ENCODE data around the gene CACNA1E. TPM values are rescaled to one million over a fixed set of nuclear protein-coding genes. Genes with fewer than 3 reads are reported as not detected.

CACNA1E gene
- total RNA-seq, 2 donors from 2014 or later, result 1.7 to 2.2 TPM

DNA sequence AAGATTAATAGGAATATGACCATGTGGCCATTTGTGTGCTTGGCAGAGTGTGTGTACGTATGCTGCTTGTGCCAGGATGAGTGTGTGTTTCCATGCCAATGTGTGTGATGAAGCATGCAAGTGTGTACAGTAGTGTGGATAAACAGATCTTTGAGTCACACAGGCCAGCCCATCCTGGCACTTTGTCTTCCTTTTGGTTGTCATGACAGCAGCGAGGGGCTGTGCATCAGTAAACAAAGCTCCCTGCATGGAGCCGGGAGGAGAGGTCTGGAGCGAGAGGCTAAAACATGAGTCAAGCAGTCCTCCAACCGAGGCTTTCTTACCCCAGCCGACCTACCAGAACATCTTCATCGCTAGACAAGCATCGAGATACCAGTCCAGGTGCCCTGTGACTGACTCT is 221.2 kb downstream of the CACNA1E start:
- Histone ChIP-seq H3K36me3 (no peaks in the 10 kb centered on the region), H3K27me3 (no peaks in the 10 kb centered on the region), H3K9me3 (no peaks in the 10 kb centered on the region), H3K4me3 (no peak overlapping the region), H3K4me1 (no peaks in the 10 kb centered on the region), H3K27ac (no peak overlapping the region)
- no peak for DNase-seq (ENCODE audit: low spot score)
- TF ChIP-seq, protein P1, sequence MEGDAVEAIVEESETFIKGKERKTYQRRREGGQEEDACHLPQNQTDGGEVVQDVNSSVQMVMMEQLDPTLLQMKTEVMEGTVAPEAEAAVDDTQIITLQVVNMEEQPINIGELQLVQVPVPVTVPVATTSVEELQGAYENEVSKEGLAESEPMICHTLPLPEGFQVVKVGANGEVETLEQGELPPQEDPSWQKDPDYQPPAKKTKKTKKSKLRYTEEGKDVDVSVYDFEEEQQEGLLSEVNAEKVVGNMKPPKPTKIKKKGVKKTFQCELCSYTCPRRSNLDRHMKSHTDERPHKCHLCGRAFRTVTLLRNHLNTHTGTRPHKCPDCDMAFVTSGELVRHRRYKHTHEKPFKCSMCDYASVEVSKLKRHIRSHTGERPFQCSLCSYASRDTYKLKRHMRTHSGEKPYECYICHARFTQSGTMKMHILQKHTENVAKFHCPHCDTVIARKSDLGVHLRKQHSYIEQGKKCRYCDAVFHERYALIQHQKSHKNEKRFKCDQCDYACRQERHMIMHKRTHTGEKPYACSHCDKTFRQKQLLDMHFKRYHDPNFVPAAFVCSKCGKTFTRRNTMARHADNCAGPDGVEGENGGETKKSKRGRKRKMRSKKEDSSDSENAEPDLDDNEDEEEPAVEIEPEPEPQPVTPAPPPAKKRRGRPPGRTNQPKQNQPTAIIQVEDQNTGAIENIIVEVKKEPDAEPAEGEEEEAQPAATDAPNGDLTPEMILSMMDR (IDR thresholded peaks at IDR 0.05), result no peak

DNA sequence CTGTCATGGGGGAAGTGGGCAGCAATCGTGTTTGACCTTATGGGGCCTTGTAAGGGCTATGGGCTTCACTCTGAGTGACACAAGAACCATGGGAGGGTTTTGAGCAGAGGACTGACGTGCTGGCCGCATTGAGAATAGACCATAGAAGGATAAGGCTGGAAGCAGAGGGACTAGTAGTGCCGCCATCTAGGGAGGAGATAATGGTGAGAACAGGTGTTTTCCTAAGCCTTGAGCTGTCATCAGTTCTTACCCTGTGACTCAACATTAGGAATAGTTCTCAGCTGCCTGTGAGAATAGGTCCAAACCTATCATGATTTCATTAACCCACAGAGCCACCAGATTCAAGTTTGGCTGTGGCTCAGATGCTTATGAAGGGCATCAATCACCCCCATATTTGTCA is 228.5 kb downstream of the CACNA1E start:
- H3K27ac ChIP-seq, result no peak overlapping the region
- DNase-seq (ENCODE audit: low spot score), result no peak
- H3K9me3 ChIP-seq, result no peaks in the 10 kb centered on the region
- H3K4me1 ChIP-seq, result no peaks in the 10 kb centered on the region
- TF ChIP-seq, protein P1 (IDR thresholded peaks at IDR 0.05), result no peak
- no peak overlapping the region for H3K4me3 ChIP-seq
- H3K27me3 ChIP-seq, result no peaks in the 10 kb centered on the region
- H3K36me3 ChIP-seq, result no peaks in the 10 kb centered on the region

DNA sequence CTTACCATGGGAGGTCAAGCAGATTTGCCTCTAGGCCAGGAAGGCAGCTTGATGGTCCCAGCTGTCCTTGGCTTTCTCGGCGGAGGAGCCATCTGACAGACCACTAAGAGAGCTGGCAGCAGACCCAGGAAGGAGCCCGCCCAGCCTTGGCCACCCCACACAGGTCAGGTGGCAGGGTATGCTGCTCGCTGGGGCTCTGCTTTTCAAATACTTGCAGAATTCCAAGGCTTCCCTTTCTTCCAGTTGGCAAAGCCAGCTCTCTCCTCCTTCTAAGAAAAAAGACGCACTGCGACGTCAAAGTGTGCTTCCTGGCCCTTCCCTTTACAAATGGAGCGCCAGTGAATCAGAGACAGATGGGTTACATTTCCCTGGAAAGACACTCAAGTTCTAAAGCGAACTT is 229.4 kb downstream of the CACNA1E start:
- no peak overlapping the region for H3K27ac ChIP-seq
- TF ChIP-seq, protein P1 (IDR thresholded peaks at IDR 0.05), result no peak
- H3K27me3 ChIP-seq, result no peaks in the 10 kb centered on the region
- H3K4me3 ChIP-seq, result no peak overlapping the region
- no peak for DNase-seq (ENCODE audit: low spot score)
- no peaks in the 10 kb centered on the region for H3K9me3 ChIP-seq
- H3K36me3 ChIP-seq, result no peaks in the 10 kb centered on the region
- no peaks in the 10 kb centered on the region for H3K4me1 ChIP-seq

DNA sequence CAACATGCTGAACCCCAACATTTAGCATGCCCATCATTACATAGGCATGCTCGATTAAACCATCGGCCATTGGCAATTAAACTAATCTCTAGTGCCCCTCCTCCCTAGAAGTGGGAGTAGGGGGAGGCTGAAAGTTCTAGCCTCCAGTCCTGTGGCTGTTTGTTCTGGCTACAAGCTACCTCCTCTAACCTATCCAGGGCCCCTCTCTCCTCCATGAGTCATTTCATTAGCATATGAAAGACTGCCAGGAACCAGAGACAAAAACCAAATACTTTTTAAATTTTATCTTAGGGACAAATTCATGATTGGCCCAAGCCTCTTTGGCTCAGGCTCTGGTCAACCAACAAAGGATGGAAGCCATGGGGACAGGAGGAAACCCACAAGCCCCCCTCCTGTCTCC is 231.1 kb downstream of the CACNA1E start:
- Histone ChIP-seq H3K4me1 (no peaks in the 10 kb centered on the region), H3K27me3 (no peaks in the 10 kb centered on the region), H3K27ac (no peak overlapping the region), H3K4me3 (no peak overlapping the region), H3K36me3 (no peaks in the 10 kb centered on the region), H3K9me3 (no peaks in the 10 kb centered on the region)
- no peak for DNase-seq (ENCODE audit: low spot score)
- TF ChIP-seq, protein P1 (IDR thresholded peaks at IDR 0.05), result no peak

DNA sequence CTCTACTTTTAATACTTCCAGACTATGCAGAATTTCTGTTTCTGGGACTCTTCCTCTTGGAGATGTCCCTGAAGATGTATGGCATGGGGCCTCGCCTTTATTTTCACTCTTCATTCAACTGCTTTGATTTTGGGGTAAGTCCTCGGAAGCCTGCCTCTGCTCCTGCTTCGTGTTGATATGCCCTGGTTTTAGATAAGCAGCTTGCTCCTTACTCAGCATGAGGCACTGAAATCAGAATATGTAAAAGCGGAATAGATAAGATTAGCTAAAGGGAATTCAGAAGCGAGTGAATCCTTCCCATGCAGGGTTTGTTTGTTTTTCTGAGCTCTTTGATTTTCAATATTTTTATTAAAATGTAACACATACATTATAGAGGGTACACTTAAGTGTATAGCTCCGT is 234.7 kb downstream of the CACNA1E start:
- no peaks in the 10 kb centered on the region for H3K4me1 ChIP-seq
- no peaks in the 10 kb centered on the region for H3K36me3 ChIP-seq
- no peak overlapping the region for H3K4me3 ChIP-seq
- H3K27me3 ChIP-seq, result no peaks in the 10 kb centered on the region
- H3K27ac ChIP-seq, result no peak overlapping the region
- no peak for DNase-seq (ENCODE audit: low spot score)
- TF ChIP-seq, protein P1 (IDR thresholded peaks at IDR 0.05), result no peak
- no peaks in the 10 kb centered on the region for H3K9me3 ChIP-seq

DNA sequence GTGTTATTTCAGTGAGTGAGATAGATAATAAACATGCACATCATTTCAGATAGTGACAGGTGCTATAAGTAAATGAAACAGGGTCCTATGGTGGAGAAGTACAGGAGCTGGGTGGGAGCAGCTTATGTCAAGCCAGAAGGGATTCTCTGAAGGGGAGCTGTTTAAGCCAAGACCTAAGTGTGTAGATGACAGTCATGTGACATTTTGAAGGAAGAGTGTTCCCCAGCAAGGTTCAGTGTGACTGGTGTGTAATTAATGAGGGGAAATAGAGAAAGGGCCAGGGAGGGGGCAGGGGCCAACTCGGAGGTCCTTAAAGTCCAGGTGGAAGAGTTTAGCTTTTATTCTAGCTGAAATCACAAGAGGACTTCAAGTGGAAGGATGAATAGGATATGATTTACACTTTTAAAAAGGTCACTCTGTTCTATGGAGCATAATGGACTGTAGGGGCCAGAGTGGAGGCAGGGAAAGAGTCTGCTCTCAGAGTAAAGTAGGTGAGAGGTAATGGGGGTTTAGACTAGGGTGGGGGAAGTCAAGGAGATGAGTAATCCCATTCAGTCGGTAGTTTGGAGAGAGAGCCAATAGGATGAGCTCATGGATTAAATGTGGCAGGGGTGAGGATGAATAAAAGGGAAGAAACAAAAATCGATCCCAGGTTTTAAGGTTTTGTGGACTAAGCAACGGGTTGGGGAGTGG is 243.1 kb downstream of the CACNA1E start:
- Histone ChIP-seq H3K9me3 (no peaks in the 10 kb centered on the region), H3K27me3 (no peaks in the 10 kb centered on the region), H3K27ac (no peak overlapping the region), H3K4me1 (no peaks in the 10 kb centered on the region), H3K36me3 (no peaks in the 10 kb centered on the region), H3K4me3 (no peak overlapping the region)
- TF ChIP-seq, protein P1 (IDR thresholded peaks at IDR 0.05), result no peak
- no peak for DNase-seq (ENCODE audit: low spot score)

All from right atrium auricular region (tissue), 2 donors.